COLO668 (cell line): ENCODE measurements around the gene CLDN18.

Experiments used
- DNase-seq: peaks from one replicate; lab custom pipeline; 2025; ENCODE audit not compliant: unreplicated experiment; lab: John Stamatoyannopoulos, UW

CLDN18 gene

GRCh38 chr3:138009476-138010272 lies at the start of gene CLDN18:
Gene CLDN18, plus strand, starts transcription at chr3:138010165. Its CDS starts 61 bp downstream, at chr3:138010226.
- no peak for DNase-seq

GRCh38 chr3:137962251-137962650 lies 47.7 kb upstream of the CLDN18 start:
- no peak for DNase-seq

- no peak for DNase-seq
These were observed 46.5 kb upstream of the CLDN18 start for GRCh38 chr3:137963463-137963862.

- DNase-seq = peak; percentile 78
These were observed 38.8 kb upstream of the CLDN18 start for GRCh38 chr3:137970914-137971831.

- no peak for DNase-seq
These were observed 37.6 kb upstream of the CLDN18 start for GRCh38 chr3:137972396-137972795.

- DNase-seq = no peak
These were observed 31.6 kb upstream of the CLDN18 start for GRCh38 chr3:137978328-137978727.

- no peak for DNase-seq
These were observed 22.2 kb upstream of the CLDN18 start for GRCh38 chr3:137987723-137988122.

GRCh38 chr3:137988152-137988551 lies 21.8 kb upstream of the CLDN18 start:
- DNase-seq = peak; percentile 48

GRCh38 chr3:137988982-137989381 lies 21.0 kb upstream of the CLDN18 start:
- DNase-seq = no peak

- DNase-seq = no peak
These were observed 19.5 kb upstream of the CLDN18 start for GRCh38 chr3:137990427-137990826.

GRCh38 chr3:137992592-137992991 lies 17.4 kb upstream of the CLDN18 start:
- DNase-seq = no peak

- DNase-seq = peak; percentile 51
These were observed 11.6 kb upstream of the CLDN18 start for GRCh38 chr3:137998121-137999042.

- DNase-seq = no peak
These were observed 6.9 kb upstream of the CLDN18 start for GRCh38 chr3:138003069-138003468.

GRCh38 chr3:138005627-138006026 lies 4.3 kb upstream of the CLDN18 start:
- no peak for DNase-seq

GRCh38 chr3:138007898-138008297 lies 2.1 kb upstream of the CLDN18 start:
- no peak for DNase-seq

- DNase-seq = no peak
These were observed 267 bp downstream of the CLDN18 start for GRCh38 chr3:138010273-138010590.

GRCh38 chr3:138011722-138012121 lies 1.8 kb downstream of the CLDN18 start:
- DNase-seq = no peak

GRCh38 chr3:138012526-138012925 lies 2.6 kb downstream of the CLDN18 start:
- DNase-seq = no peak

GRCh38 chr3:138016065-138016464 lies 6.1 kb downstream of the CLDN18 start:
- DNase-seq = no peak

GRCh38 chr3:138019281-138020069 lies 9.5 kb downstream of the CLDN18 start:
- peak; percentile 3 for DNase-seq
